ENCODE results near the gene REEP3.

REEP3 gene, protein sequence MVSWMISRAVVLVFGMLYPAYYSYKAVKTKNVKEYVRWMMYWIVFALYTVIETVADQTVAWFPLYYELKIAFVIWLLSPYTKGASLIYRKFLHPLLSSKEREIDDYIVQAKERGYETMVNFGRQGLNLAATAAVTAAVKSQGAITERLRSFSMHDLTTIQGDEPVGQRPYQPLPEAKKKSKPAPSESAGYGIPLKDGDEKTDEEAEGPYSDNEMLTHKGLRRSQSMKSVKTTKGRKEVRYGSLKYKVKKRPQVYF

DNA sequence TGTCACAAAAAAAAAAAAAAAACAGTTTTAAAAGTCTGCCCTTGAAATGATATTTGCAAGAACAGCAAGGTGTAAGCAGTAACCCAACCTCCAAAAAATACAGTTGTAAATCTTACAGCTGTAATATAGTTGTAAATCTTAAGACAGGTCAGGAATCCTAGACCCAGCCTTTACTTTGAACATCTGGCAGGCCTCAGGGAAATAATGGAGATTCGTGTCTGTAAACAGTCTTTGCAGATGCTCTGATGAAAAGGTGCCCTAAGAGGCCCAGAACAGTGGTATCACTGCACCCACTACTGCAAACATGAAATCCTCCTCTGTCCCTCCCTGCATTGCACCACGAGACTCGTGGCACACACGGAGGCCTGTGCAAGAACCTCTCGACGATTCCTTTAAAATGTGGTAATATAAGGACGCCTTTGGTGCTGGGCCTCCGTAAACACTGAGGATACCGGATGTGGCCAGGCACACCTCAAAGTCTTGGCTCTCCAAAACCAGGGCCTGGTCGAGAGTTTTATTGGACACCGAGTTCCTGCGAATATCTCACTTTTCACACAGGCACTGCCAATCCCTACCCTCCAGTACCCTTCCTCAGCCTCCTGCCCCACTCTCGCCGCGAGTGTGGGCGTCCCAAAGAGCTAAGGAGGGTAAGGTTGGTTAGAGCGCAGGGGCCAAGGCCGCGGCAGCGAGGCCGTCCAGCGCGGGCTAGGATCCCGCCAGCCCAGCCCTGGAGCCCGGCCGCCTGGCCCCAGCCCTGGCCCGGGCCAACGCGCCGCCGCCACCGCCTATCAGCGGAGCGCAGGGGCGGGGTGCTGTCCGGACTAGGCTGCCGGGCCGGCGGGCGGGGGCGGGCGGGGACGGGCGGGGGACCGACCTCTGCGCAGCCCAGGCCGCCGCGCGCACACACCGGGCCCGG lies at the start of gene REEP3:
TSS of gene REEP3 (plus strand) at position 902 of the 916 bp plus-strand sequence. CDS start 145 bp downstream, outside the sequence.
- Histone ChIP-seq H3K36me3 (ENCODE audit: control insufficient read depth in 2 of 2, insufficient read depth in 1 of 2, low read length in 2 of 2) (no peaks in the 10 kb centered on the region; a peak in 1 of 3 replicates), H3K4me1 (ENCODE audit: control insufficient read depth, insufficient read depth, low read length) (peaks cover 20% of the 10 kb centered on the region), H3K9me3 (ENCODE audit: control insufficient read depth, insufficient read depth, low read depth, low read length) (no peaks in the 10 kb centered on the region), H3K27ac (ENCODE audit: extremely low read depth, low read depth, low read length) (peak within 1 kb of the TSS; percentile 99), H3K4me3 (ENCODE audit: low read depth, low read length) (peak within 1 kb of the TSS; percentile 95)
- POLR2A ChIA-PET, result interaction anchor here (0.6 to 4.2 kb wide), 7 partner anchors 15 to 252 kb away, joined by 3 to 25 read pairs (median 3); partner anchors contain the start of gene JMJD1C
- CTCF ChIA-PET, result interaction anchor here (0.6 to 1.1 kb wide), 3 partner anchors 28 to 192 kb away, joined by 3 read pairs; no protein-coding TSS in a partner anchor
- TF ChIP-seq KLF7 (tag by site-specific recombination; IDR thresholded peaks at IDR 0.05; ENCODE audit: borderline replicate concordance) (peak; percentile 68; the same call in 1 of the 2 replicates), SP2 (tag by site-specific recombination; IDR thresholded peaks at IDR 0.05) (peak; percentile 48), ZNF544 (tag by site-specific recombination; IDR thresholded peaks at IDR 0.05) (no peak), ZFP37 (tag by site-specific recombination; IDR thresholded peaks at IDR 0.05) (peak; percentile 80), ZNF785 (tag by site-specific recombination; IDR thresholded peaks at IDR 0.05) (no peak), ZNF423 (tag by site-specific recombination; IDR thresholded peaks at IDR 0.05) (no peak), ZNF549 (tag by site-specific recombination; IDR thresholded peaks at IDR 0.05) (0 out of 2 replicates have a peak, but pooled peaks have one; percentile 9), ZNF202 (tag by site-specific recombination; IDR thresholded peaks at IDR 0.05; ENCODE audit: borderline replicate concordance) (0 out of 2 replicates have a peak, but pooled peaks have one; percentile 26), ZNF776 (tag by site-specific recombination; IDR thresholded peaks at IDR 0.05; ENCODE audit: borderline replicate concordance) (no peak), WT1 (tag by site-specific recombination; IDR thresholded peaks at IDR 0.05) (no peak), ZNF548 (tag by site-specific recombination; IDR thresholded peaks at IDR 0.05) (no peak), ZNF311 (tag by site-specific recombination; IDR thresholded peaks at IDR 0.05; ENCODE audit: borderline replicate concordance) (no peak), ZSCAN23 (tag by site-specific recombination; IDR thresholded peaks at IDR 0.05) (peak; percentile 67; the same call in 1 of the 2 replicates), ZNF701 (tag by site-specific recombination; IDR thresholded peaks at IDR 0.05) (no peak), ZNF350 (tag by site-specific recombination; IDR thresholded peaks at IDR 0.05) (no peak), ZNF837 (tag by site-specific recombination; IDR thresholded peaks at IDR 0.05) (no peak), ZBTB48 (tag by site-specific recombination; IDR thresholded peaks at IDR 0.05) (peak; percentile 86), ZNF571 (tag by site-specific recombination; IDR thresholded peaks at IDR 0.05) (no peak), ZFP3 (tag by site-specific recombination; IDR thresholded peaks at IDR 0.05; ENCODE audit: low read depth) (no peak), ZNF292 (tag by site-specific recombination; IDR thresholded peaks at IDR 0.05; ENCODE audit: borderline replicate concordance, low read depth) (no peak), SP3 (tag by site-specific recombination; IDR thresholded peaks at IDR 0.05) (0 out of 2 replicates have a peak, but pooled peaks have one; percentile 11), OVOL3 (tag by site-specific recombination; IDR thresholded peaks at IDR 0.05) (0 out of 2 replicates have a peak, but pooled peaks have one; percentile 26), ZNF138 (tag by site-specific recombination; IDR thresholded peaks at IDR 0.05; ENCODE audit: borderline replicate concordance) (no peak), ZNF501 (tag by site-specific recombination; IDR thresholded peaks at IDR 0.05) (peak; percentile 86), BCL11A (tag by site-specific recombination; IDR thresholded peaks at IDR 0.05; ENCODE audit: low read depth) (no peak), ZBTB17 (tag by site-specific recombination; IDR thresholded peaks at IDR 0.05) (peak; percentile 79)
- TF ChIP-seq, protein P1, sequence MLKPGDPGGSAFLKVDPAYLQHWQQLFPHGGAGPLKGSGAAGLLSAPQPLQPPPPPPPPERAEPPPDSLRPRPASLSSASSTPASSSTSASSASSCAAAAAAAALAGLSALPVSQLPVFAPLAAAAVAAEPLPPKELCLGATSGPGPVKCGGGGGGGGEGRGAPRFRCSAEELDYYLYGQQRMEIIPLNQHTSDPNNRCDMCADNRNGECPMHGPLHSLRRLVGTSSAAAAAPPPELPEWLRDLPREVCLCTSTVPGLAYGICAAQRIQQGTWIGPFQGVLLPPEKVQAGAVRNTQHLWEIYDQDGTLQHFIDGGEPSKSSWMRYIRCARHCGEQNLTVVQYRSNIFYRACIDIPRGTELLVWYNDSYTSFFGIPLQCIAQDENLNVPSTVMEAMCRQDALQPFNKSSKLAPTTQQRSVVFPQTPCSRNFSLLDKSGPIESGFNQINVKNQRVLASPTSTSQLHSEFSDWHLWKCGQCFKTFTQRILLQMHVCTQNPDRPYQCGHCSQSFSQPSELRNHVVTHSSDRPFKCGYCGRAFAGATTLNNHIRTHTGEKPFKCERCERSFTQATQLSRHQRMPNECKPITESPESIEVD (tag by site-specific recombination; IDR thresholded peaks at IDR 0.05), result no peak
- TF ChIP-seq, protein P2, sequence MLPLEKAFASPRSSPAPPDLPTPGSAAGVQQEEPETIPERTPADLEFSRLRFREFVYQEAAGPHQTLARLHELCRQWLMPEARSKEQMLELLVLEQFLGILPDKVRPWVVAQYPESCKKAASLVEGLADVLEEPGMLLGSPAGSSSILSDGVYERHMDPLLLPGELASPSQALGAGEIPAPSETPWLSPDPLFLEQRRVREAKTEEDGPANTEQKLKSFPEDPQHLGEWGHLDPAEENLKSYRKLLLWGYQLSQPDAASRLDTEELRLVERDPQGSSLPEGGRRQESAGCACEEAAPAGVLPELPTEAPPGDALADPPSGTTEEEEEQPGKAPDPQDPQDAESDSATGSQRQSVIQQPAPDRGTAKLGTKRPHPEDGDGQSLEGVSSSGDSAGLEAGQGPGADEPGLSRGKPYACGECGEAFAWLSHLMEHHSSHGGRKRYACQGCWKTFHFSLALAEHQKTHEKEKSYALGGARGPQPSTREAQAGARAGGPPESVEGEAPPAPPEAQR (tag by site-specific recombination; IDR thresholded peaks at IDR 0.05), result no peak
- TF ChIP-seq, protein P3, sequence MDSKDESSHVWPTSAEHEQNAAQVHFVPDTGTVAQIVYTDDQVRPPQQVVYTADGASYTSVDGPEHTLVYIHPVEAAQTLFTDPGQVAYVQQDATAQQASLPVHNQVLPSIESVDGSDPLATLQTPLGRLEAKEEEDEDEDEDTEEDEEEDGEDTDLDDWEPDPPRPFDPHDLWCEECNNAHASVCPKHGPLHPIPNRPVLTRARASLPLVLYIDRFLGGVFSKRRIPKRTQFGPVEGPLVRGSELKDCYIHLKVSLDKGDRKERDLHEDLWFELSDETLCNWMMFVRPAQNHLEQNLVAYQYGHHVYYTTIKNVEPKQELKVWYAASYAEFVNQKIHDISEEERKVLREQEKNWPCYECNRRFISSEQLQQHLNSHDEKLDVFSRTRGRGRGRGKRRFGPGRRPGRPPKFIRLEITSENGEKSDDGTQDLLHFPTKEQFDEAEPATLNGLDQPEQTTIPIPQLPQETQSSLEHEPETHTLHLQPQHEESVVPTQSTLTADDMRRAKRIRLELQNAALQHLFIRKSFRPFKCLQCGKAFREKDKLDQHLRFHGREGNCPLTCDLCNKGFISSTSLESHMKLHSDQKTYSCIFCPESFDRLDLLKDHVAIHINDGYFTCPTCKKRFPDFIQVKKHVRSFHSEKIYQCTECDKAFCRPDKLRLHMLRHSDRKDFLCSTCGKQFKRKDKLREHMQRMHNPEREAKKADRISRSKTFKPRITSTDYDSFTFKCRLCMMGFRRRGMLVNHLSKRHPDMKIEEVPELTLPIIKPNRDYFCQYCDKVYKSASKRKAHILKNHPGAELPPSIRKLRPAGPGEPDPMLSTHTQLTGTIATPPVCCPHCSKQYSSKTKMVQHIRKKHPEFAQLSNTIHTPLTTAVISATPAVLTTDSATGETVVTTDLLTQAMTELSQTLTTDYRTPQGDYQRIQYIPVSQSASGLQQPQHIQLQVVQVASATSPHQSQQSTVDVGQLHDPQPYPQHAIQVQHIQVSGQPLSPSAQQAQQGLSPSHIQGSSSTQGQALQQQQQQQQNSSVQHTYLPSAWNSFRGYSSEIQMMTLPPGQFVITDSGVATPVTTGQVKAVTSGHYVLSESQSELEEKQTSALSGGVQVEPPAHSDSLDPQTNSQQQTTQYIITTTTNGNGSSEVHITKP (tag by site-specific recombination; IDR thresholded peaks at IDR 0.05), result peak; percentile 52
- TF ChIP-seq, protein P4, sequence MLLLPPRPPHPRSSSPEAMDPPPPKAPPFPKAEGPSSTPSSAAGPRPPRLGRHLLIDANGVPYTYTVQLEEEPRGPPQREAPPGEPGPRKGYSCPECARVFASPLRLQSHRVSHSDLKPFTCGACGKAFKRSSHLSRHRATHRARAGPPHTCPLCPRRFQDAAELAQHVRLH (tag by site-specific recombination; IDR thresholded peaks at IDR 0.05), result peak; percentile 76; the same call in 1 of the 2 replicates
